NCI-H1417 (cell line): ENCODE measurements around the gene TIGD1.
"Not testable (repeated sequence)": the region's sequence is repeated elsewhere in the genome, so short reads cannot be mapped to it uniquely, and the experiment has no call there.

Experiments used
- DNase-seq, 3 experiments: peaks; one replicate each; lab custom pipeline; 2025; lab: John Stamatoyannopoulos, UW

The TIGD1 gene

GRCh38 chr2:232570481-232570880, 20.1 kb upstream of the TIGD1 start:
- DNase-seq: not testable (repeated sequence)

DNA sequence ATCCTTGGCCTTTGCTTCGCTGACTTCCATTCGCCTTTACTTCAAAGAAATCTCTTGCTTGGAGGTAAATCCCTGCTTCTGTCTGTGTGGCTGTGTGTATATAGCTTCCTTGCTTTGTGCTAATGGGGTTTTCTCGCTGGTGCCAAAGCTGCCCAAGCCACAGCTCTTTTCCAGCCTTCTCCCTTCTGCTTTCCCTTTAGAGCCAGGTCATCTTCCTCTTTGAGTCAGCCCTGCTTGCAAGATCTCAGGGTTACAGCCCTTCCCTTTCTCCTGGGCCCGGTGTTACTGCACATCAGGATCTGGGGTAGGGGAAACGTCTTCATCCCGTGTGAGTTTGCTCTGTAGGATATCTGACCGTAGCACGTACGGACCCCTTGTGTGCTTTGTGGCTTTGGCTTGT, 19.2 kb upstream of the TIGD1 start:
- DNase-seq: no peak

- DNase-seq: no peak
These were observed 17.8 kb upstream of the TIGD1 start for GRCh38 chr2:232568161-232568560.

- no peak for DNase-seq
These were observed 17.4 kb upstream of the TIGD1 start for GRCh38 chr2:232567721-232568120.

- no peak for DNase-seq
These were observed 13.2 kb upstream of the TIGD1 start for GRCh38 chr2:232563580-232563979.

- DNase-seq: no peak
These were observed 12.3 kb upstream of the TIGD1 start for GRCh38 chr2:232562515-232563151.

DNA sequence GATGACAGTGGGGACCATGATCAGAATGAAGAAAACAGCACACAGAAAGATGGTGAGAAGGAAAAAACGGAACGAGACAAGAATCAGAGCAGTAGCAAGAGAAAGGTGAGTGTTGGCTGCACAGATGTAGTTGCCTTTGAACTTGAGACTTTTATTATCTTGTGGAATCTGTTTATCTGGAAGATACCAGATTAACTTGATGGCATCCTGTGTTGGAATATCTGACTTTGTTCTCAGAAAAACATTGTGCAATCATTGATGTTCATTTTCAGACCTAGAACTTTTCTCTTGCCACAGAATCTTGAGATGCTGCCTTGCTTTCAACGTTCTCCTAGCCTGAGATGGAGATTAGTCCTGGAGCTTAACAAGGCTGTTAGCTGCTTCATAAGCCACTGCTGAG, 6.1 kb upstream of the TIGD1 start:
- DNase-seq: no peak

DNA sequence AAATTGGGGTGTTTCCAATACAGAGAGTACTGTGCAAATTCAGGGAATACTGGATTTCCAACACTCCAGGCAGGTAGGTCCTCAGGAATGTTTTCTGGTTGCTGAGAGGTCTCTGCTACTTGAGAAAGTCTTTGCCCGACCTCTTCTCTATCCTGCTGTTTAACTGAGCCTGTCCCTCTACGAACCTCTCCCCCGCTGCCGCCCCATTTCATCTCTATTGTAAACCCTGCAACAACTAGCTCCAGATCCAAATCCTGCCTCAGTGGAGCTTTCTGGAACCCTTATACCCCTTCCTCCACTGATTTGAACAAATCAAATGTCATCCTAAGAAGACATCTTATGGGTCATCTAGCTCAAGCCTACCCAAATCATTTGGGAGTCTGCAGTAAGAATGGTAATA, 1.4 kb upstream of the TIGD1 start:
- DNase-seq: no peak

GRCh38 chr2:232551250-232551638, 887 bp upstream of the TIGD1 start:
- no peak for DNase-seq

GRCh38 chr2:232549655-232550353, 553 bp downstream of the TIGD1 start:
- no peak for DNase-seq

- no peak for DNase-seq
These were observed 2.4 kb downstream of the TIGD1 start for GRCh38 chr2:232547991-232548390.

DNA sequence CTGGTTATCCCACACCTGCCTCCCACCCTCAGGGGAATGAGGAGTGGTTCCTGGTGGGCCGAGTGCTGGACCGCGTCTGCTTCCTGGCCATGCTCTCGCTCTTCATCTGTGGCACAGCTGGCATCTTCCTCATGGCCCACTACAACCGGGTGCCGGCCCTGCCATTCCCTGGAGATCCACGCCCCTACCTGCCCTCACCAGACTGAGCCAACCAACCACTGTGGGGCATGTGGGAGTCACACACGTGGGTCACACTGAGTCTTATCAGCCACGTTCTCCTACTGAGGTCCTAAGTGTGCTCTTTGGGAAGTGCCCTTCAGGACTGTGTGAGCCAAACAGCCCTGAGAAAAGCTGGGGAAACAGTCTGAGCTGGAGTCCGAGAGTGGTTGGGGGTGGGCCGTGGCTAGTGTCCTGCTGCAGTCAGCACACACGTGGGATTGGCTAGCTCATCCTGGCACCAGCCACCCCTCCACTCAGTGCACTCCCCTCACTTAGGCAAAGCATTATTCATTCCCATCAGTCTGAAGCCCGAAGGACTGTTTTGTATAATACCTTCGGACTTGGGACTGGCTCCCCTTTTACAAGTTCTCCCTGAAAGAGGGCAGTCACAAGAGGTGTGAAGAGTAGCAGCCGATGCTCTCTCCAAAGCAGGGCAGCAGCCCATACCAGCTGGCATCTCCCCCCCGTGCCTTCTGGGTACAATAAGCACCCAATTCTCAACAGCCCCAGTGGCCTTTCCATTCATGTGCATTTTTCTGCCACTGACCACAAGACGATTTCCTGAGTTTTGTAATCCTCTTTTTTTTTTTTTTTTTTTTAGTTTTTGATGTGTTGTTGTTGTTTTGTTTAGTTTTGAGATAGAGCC, 4.6 kb downstream of the TIGD1 start:
- no peak for DNase-seq

GRCh38 chr2:232544674-232545073, 5.7 kb downstream of the TIGD1 start:
- no peak for DNase-seq

DNA sequence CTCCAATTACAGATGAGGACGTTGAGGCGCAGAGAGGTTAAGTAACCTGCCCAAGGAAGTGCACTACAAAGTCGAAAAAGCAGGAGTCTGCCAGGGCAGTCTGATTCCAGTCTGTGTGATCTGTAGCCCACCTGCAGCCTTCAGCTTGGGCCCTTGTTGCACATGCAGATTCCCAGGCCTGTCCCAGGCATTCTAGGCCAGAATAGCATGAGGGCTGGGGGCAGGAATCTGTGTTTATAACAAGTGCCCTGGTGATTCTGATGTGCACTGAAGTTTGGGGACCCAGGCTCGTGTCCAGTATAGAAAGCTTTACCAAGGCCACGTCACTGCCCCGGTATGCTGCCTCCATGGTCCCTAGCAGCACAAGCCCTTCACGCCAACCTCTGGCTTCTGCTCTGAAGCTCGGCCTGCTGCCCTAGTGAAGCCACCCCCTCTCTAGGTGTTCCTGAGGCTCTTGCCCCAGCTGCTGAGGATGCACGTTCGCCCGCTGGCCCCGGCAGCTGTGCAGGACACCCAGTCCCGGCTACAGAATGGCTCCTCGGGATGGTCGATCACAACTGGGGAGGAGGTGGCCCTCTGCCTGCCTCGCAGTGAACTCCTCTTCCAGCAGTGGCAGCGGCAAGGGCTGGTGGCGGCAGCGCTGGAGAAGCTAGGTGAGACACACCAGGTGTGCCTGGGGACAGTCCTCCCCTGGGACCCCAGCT, 6.3 kb downstream of the TIGD1 start:
- no peak for DNase-seq

- no peak for DNase-seq
These were observed 6.9 kb downstream of the TIGD1 start for GRCh38 chr2:232543491-232543890.

GRCh38 chr2:232542715-232543467, 7.5 kb downstream of the TIGD1 start:
- DNase-seq: no peak

GRCh38 chr2:232541961-232542714, 8.2 kb downstream of the TIGD1 start:
- no peak for DNase-seq

GRCh38 chr2:232541195-232541960, 9.0 kb downstream of the TIGD1 start:
- no peak for DNase-seq

DNA sequence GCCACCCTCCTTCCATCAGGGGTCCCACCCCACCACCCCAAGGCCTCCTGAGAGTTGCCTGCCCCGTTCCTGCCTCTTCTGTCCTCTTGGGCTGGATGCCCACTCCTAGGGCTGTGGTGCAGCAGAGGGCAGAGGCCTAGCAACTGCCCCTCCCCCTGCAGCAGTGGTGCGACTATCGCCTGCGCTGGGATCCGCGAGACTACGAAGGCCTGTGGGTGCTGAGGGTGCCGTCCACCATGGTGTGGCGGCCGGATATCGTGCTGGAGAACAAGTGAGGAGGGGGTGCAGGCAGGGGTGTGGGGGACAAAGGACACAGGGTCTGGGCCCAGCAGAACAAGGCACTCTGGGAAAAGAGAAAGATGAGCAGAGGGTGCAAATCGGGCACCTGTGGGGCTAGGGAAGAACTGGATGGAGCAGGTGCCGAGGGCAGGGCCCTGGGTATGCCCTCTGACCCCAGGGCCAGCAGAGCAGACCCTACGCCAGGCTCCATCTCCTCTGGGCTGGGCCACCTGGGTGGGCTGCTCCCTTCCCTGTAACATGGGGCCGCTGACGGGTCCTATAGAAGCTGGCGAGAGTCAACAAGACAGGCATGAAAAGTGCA, 9.8 kb downstream of the TIGD1 start:
- DNase-seq: no peak
